ENCODE results near the gene ALKBH5. TPM values are rescaled to one million over a fixed set of nuclear protein-coding genes. Genes with fewer than 3 reads are reported as not detected.

Gene ALKBH5
- total and polyA plus RNA-seq, 9 of the 15 experiments (the other 6 are each of a cell fraction or from before 2014, with no cell fraction given): 11.4 to 70.0 (median 47.4) TPM

DNA sequence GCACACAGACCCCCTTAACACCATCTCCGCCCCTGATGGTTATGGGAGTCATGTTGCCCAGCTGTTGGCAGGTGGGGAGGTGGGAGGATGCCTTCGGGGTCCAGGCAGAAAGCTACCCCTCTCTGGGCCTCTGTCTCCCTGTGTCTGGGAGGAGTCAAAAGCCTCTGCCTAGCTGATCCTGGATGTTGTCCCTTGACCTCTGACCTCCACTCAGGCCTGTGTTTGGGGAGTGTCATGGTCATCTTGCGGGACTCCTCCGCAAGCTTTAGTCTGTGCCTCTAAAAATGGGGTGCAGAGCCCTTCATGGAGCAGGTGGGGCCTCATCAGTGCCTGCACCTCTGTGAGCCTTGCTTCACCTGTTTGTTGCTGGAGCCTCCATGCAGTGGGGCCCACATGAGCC lies 45.6 kb downstream of the ALKBH5 start:
- ChIA-PET CTCF (ENCODE audit: low intra/inter-chr PET ratio) (no interaction called here), POLR2A (interaction anchor here (0.9 kb wide), 1 partner anchor 30 kb away, joined by 4 read pairs; no protein-coding TSS in a partner anchor)
- no TSS peak for BruUV-seq (replicated peaks)
- TF ChIP-seq CHD1 (IDR thresholded peaks at IDR 0.05; ENCODE audit: low read length): no peak
- TF ChIP-seq NR2C1 (IDR thresholded peaks at IDR 0.05): no peak
- TF ChIP-seq NR2C1 (tag; IDR thresholded peaks at IDR 0.05): 0 out of 2 replicates have a peak, but pooled peaks have one; percentile 50
- Histone ChIP-seq H3K9ac (ENCODE audit: insufficient read depth in 1 of 2, low read depth in 2 of 2, low read length in 2 of 2) (peak overlapping the region in 1 of 2 experiments; percentile 60; a peak in 2 of 4 replicates), H3K4me3 (no peak overlapping the region), H3K79me2 (ENCODE audit: control insufficient read depth, insufficient read depth, low read length) (peaks cover 8% of the 10 kb centered on the region; the same call in 2 of the 3 replicates), H3K9me3 (replicated peaks; ENCODE audit: control insufficient read depth, insufficient read depth, low read depth, low read length) (no peaks in the 10 kb centered on the region), H3K27me3 (ENCODE audit: control insufficient read depth in 2 of 2, insufficient read depth in 2 of 2, low read length in 2 of 2) (no peaks in the 10 kb centered on the region), H3K27ac (ENCODE audit: extremely low read depth, low read depth, low read length) (no peak overlapping the region), H4K20me1 (replicated peaks; ENCODE audit: control insufficient read depth, insufficient read depth, low read length) (no peaks in the 10 kb centered on the region), H3K4me2 (ENCODE audit: insufficient read depth, low read length) (no peak overlapping the region), H3K9me1 (ENCODE audit: control insufficient read depth, insufficient read depth, low read length) (no peaks in the 10 kb centered on the region), H3K4me1 (replicated peaks in 1 of 2; ENCODE audit: control insufficient read depth in 2 of 2, insufficient read depth in 2 of 2, low read length in 2 of 2) (peaks cover 4 to 38% of the 10 kb centered on the region in 2 experiments; a peak in 3 of 5 replicates), H2AFZ (ENCODE audit: low read depth, low read length) (no peak overlapping the region), H3K36me3 (ENCODE audit: control insufficient read depth, insufficient read depth, low read length) (no peaks in the 10 kb centered on the region)
- DNase-seq (ENCODE audit: extremely low read depth in 1 of 4, low spot score in 3 of 4): no peak
- intact Hi-C loops (cut with micrococcal nuclease): no loop called here
- no peak for ATAC-seq
- in situ Hi-C loops (cut with MboI): no loop called here
- FAIRE-seq: no peak
- 83% methylated on average over 3 of the region's 4 CpGs for WGBS (ENCODE audit: insufficient coverage, low coverage, missing lambda C conversion rate)

DNA sequence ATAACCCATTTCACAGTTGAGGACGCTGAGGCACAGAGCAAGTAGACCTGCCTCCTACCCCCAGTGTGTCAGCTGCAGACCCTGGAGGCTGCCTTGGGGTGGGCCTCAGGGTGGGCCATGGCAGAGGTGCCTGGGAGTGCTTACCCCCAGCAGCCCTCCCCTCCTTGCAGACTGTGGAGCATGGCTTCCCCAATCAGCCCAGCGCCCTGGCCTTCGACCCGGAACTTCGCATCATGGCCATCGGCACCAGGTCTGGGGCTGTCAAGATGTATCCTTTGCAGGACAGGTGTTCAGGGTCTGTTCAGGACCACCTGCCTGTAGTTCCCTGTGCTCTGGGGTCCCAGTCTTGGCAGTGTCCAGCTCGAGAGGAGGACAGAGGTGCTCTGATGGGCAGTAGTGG lies 46.1 kb downstream of the ALKBH5 start:
- FAIRE-seq (no peak), ATAC-seq (no peak), DNase-seq (ENCODE audit: extremely low read depth in 1 of 4, low spot score in 3 of 4) (no peak)
- peak overlapping the region in 1 of 2 experiments; percentile 13; a peak in 1 of 4 replicates for H3K9ac ChIP-seq (ENCODE audit: insufficient read depth in 1 of 2, low read depth in 2 of 2, low read length in 2 of 2)
- no peaks in the 10 kb centered on the region for H3K36me3 ChIP-seq (ENCODE audit: control insufficient read depth, insufficient read depth, low read length)
- BruUV-seq (replicated peaks): no TSS peak
- H3K4me1 ChIP-seq (replicated peaks in 1 of 2; ENCODE audit: control insufficient read depth in 2 of 2, insufficient read depth in 2 of 2, low read length in 2 of 2): peaks cover 2 to 33% of the 10 kb centered on the region in 2 experiments; a peak in 3 of 5 replicates
- no peak overlapping the region for H3K27ac ChIP-seq (ENCODE audit: extremely low read depth, low read depth, low read length)
- CTCF ChIA-PET (ENCODE audit: low intra/inter-chr PET ratio): interaction anchor here (0.6 kb wide), 1 partner anchor 41 kb away, joined by 3 read pairs; no protein-coding TSS in a partner anchor
- peaks cover 8% of the 10 kb centered on the region; the same call in 2 of the 3 replicates for H3K79me2 ChIP-seq (ENCODE audit: control insufficient read depth, insufficient read depth, low read length)
- H3K9me1 ChIP-seq (ENCODE audit: control insufficient read depth, insufficient read depth, low read length): no peaks in the 10 kb centered on the region
- H3K4me2 ChIP-seq (ENCODE audit: insufficient read depth, low read length): no peak overlapping the region
- in situ Hi-C loops (cut with MboI): no loop called here
- no peaks in the 10 kb centered on the region for H3K9me3 ChIP-seq (replicated peaks; ENCODE audit: control insufficient read depth, insufficient read depth, low read depth, low read length)
- TF ChIP-seq ARID2 (IDR thresholded peaks at IDR 0.05): no peak
- TF ChIP-seq NFRKB (IDR thresholded peaks at IDR 0.05; ENCODE audit: low read depth): no peak
- TF ChIP-seq, protein P1, sequence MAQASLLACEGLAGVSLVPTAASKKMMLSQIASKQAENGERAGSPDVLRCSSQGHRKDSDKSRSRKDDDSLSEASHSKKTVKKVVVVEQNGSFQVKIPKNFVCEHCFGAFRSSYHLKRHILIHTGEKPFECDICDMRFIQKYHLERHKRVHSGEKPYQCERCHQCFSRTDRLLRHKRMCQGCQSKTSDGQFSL (CRISPR knock-in tag; IDR thresholded peaks at IDR 0.05): no peak
- TF ChIP-seq, protein P1 (tag; IDR thresholded peaks at IDR 0.05): no peak
- no peak for TF ChIP-seq PRPF4 (IDR thresholded peaks at IDR 0.05; ENCODE audit: insufficient read depth, low read depth, low read length, poor library complexity, severe bottlenecking)
- TF ChIP-seq, protein P2, sequence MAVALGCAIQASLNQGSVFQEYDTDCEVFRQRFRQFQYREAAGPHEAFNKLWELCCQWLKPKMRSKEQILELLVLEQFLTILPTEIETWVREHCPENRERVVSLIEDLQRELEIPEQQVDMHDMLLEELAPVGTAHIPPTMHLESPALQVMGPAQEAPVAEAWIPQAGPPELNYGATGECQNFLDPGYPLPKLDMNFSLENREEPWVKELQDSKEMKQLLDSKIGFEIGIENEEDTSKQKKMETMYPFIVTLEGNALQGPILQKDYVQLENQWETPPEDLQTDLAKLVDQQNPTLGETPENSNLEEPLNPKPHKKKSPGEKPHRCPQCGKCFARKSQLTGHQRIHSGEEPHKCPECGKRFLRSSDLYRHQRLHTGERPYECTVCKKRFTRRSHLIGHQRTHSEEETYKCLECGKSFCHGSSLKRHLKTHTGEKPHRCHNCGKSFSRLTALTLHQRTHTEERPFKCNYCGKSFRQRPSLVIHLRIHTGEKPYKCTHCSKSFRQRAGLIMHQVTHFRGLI (CRISPR knock-in tag; IDR thresholded peaks at IDR 0.05): no peak
- TF ChIP-seq ZNF3 (CRISPR knock-in tag; IDR thresholded peaks at IDR 0.05): no peak
- no peak for TF ChIP-seq WHSC1 (IDR thresholded peaks at IDR 0.05; ENCODE audit: low read length)
- TF ChIP-seq NRF1 (conservative IDR thresholded peaks at IDR 0.05 in 1 of 2, IDR thresholded peaks at IDR 0.05 in 1 of 2): no peak
- no peak for TF ChIP-seq TEAD2 (tag; IDR thresholded peaks at IDR 0.05)
- no peak for TF ChIP-seq SMAD3 (CRISPR knock-in tag; conservative IDR thresholded peaks at IDR 0.05)
- WGBS (ENCODE audit: insufficient coverage, low coverage, missing lambda C conversion rate): 85% methylated on average over 5 of the region's 7 CpGs
- H3K4me3 ChIP-seq: no peak overlapping the region
- H3K27me3 ChIP-seq (ENCODE audit: control insufficient read depth in 2 of 2, insufficient read depth in 2 of 2, low read length in 2 of 2): no peaks in the 10 kb centered on the region
- no peaks in the 10 kb centered on the region for H4K20me1 ChIP-seq (replicated peaks; ENCODE audit: control insufficient read depth, insufficient read depth, low read length)
- POLR2A ChIA-PET: interaction anchor here (0.9 kb wide), 1 partner anchor 29 kb away, joined by 4 read pairs; no protein-coding TSS in a partner anchor
- intact Hi-C loops (cut with micrococcal nuclease): no loop called here
- no peak overlapping the region for H2AFZ ChIP-seq (ENCODE audit: low read depth, low read length)
